Dendritic cell treated with granulocyte-macrophage colony-stimulating factor and Interleukin-4, amounts not matched to agents 40 ng/mL and 50 ng/mL, for 4 days (primary cell): ENCODE data around the gene FAM181A.

Experiments used
- H3K27ac Mint-ChIP-seq: one replicate; pipeline ENCODE4 v1.8.0; 2022; ENCODE audit warnings: mild to moderate bottlenecking, mixed read lengths
- H3K27me3 Mint-ChIP-seq: one replicate; pipeline ENCODE4 v1.8.0; 2022; ENCODE audit warnings: mild to moderate bottlenecking, mixed read lengths
- H3K36me3 Mint-ChIP-seq: one replicate; pipeline ENCODE4 v1.8.0; 2022; ENCODE audit warnings: low read depth, mixed read lengths
- H3K4me1 Mint-ChIP-seq: one replicate; pipeline ENCODE4 v1.8.0; 2022; ENCODE audit warnings: low read depth, mixed read lengths
- H3K4me3 Mint-ChIP-seq: one replicate; pipeline ENCODE4 v1.8.0; 2022; ENCODE audit warnings: mild to moderate bottlenecking, moderate library complexity, mixed read lengths
- H3K9me3 Mint-ChIP-seq: one replicate; pipeline ENCODE4 v1.8.0; 2022; ENCODE audit warnings: mixed read lengths
- intact Hi-C: fragments of 100-400 bp; cut with micrococcal nuclease; formaldehyde crosslinking; loops from one replicate; pipeline ENCODE4 v1.15.0; 2022

FAM181A gene

DNA sequence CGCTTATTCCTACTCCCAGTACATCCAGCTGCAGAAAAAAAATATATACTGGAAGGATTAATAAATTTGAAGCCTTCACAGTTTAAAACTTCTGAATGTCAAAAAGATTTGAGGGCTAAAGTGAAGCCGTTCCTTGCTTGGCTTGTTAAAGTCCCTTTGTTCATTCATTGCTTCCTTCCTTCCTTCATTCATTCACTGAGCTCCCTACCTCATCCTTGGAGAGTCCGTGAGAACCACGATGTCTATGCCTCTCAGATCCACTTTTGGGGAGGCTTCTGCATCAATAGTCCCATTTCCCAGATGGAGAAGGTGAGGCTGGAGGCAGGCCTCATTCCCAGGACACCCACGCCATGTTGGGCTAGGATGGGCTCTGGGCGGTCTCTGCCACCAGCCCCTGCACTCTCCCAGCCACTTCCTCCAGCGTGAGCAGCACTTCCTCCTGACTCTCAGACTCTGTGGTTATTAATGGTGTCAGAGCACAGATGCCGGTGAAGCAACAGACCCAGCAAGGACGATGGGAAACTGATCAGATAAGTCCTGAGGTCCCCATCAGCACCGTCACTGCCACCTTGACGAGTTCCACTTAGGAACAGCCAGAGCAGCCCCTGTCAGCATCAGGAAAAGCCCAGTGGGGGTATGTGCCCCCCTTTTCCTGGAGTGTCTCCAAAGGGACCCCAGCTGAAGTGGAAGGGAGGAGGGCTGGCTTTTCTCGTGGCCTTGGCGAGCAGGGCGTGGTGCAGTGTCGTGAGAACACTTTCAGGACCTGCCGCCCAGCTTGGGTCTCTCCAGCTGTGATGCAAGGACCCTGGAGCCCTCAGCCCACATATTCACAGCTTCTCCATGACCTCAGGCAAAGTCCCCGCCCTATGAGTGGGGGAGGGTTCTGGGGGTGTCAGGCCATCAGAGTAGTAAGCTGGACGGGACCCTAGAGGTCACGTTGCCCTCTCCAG is 28.0 kb downstream of the FAM181A start:
- Mint-ChIP-seq H3K4me3 (peak overlapping the region; percentile 14), H3K4me1 (peaks cover 87% of the 10 kb centered on the region), H3K36me3 (no peaks in the 10 kb centered on the region), H3K27ac (peak overlapping the region; percentile 75), H3K9me3 (no peaks in the 10 kb centered on the region), H3K27me3 (peaks cover 3% of the 10 kb centered on the region)
- intact Hi-C loops, result no loop called here

DNA sequence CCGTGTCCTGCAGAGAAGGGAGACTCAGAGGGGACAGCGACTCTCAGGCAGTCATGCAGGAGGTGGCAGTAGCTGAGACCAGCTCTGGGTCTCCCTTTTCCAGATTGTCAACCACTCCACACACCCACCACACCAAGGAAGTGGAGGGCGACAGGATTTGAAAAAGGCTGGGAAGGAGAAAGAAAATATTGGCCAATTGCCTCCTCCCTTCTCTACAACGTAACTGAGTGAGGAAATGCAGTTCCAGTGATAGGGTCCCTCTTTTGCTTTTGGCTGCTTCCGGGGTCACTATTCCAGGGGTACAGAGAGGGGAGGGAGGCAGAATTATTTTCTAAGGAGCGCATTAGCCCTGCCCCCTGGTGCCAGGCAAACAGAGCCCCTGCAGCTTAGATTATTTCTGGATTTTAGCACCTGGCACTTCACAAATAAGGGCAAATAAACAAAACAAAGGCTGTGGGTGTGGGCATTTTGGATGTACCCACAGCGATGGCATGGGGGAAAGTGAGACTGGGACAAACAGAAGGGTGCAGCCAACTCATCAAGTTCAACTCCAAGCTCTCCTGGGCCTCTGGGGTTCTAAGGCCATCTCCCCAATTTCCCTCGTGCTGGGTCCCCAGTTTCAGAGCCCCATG is 28.8 kb downstream of the FAM181A start:
- Mint-ChIP-seq H3K27ac (peak overlapping the region; percentile 75), H3K36me3 (no peaks in the 10 kb centered on the region), H3K27me3 (peaks cover 3% of the 10 kb centered on the region), H3K9me3 (no peaks in the 10 kb centered on the region), H3K4me3 (peak overlapping the region; percentile 14), H3K4me1 (peaks cover 87% of the 10 kb centered on the region)
- intact Hi-C loops, result no loop called here

DNA sequence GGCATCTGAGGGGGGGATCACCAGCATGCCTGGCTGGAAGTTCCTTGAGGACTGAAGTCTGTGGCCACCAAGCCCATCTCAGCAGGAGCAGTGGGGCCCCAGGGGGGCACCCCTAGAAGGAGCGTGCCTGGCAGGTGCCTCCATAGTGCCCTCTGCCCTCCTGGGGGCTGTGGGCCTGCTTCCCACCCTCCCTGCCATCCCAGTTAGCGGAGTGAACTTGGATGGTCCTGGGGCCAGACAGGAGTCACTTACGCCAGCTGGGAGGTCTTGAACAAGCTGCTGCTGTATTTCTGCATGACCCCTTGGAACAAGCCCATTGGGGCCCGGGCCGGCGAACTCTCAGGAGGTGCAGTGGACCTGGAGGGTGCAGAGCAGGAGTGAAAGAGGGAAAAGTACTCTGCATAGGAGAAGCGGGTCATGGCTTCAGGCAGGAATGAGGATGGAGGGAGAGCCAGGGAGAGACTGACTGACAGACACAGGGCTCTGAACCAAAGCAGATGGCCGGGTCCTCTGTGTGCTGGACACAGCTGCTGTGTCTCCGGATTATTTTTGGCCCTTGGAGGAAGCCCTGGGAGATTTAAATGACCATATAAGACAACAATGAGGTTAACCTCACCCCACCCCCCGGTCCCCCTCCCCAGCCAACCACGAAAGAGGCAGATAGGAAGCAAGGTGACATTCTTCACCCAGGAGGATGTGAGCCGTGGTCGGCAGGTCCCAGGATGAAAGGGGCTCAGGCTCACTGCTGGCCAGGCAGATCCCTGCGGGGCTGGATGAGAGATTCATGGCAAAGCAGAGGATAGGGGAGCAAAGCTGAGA is 29.6 kb downstream of the FAM181A start:
- H3K27ac Mint-ChIP-seq, result peak overlapping the region; percentile 20
- no peaks in the 10 kb centered on the region for H3K36me3 Mint-ChIP-seq
- intact Hi-C loops, result no loop called here
- no peaks in the 10 kb centered on the region for H3K9me3 Mint-ChIP-seq
- peaks cover 92% of the 10 kb centered on the region for H3K4me1 Mint-ChIP-seq
- peaks cover 5% of the 10 kb centered on the region for H3K27me3 Mint-ChIP-seq
- H3K4me3 Mint-ChIP-seq, result no peak overlapping the region

DNA sequence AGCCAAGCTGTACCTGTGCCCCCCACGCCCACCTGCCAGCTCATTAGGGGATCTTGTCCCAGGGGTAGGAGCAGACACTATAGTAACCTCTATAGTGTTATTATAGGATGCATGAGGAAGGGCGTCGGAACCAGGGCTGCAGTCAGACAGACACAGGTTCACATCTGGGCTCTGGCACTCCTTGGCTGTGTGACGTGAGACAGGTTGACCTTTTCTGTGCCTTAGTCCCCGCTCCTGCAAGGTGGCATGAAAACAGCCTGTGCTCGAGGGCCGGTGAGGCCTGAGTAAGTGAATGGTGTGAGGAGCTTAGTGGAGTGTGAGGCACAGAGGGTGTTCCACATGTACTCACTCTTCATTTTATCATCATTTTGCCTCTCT is 30.2 kb downstream of the FAM181A start:
- no peak overlapping the region for H3K4me3 Mint-ChIP-seq
- intact Hi-C loops, result no loop called here
- H3K9me3 Mint-ChIP-seq, result no peaks in the 10 kb centered on the region
- H3K27ac Mint-ChIP-seq, result peak overlapping the region; percentile 79
- H3K36me3 Mint-ChIP-seq, result no peaks in the 10 kb centered on the region
- H3K27me3 Mint-ChIP-seq, result peaks cover 5% of the 10 kb centered on the region
- H3K4me1 Mint-ChIP-seq, result peaks cover 94% of the 10 kb centered on the region

DNA sequence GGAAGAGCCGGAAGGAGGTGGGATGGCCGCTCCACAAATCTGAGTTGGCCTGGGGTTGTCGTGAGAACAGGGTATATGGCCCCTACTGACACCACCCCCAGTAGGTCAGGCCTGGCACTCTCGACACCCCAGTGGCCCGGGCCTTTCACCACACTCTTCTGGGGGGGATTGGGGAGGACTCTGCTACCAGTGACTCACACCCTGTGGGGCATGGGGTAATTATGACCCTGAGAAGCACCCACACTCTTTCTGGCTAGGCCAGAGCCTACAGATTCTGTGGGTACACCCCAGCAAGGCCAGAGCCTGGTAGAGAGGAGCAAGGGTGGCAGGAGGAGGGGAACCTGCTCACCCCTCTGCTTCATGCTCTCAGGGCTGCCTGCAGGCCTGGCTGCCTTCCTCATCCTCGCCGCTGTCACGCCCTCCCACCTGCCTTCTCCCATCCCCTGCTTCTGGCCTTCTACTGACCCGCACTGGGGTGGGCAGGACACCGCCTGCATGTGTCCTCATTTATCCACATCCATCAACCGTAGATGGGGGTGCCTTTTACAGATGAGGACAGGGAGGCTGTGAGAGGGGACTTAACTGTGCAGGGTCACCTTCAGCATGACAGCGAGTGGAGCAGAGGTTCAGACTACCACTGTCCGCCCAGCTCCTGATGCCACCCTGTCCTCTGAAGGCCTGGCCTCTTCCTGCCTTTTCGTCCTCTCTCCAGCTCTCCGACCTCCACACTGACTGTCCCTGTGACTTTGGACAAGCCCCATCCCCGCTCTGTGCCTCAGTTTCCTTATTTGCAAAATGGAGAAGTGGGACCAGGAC is 30.8 kb downstream of the FAM181A start:
- intact Hi-C loops, result no loop called here
- H3K36me3 Mint-ChIP-seq, result no peaks in the 10 kb centered on the region

DNA sequence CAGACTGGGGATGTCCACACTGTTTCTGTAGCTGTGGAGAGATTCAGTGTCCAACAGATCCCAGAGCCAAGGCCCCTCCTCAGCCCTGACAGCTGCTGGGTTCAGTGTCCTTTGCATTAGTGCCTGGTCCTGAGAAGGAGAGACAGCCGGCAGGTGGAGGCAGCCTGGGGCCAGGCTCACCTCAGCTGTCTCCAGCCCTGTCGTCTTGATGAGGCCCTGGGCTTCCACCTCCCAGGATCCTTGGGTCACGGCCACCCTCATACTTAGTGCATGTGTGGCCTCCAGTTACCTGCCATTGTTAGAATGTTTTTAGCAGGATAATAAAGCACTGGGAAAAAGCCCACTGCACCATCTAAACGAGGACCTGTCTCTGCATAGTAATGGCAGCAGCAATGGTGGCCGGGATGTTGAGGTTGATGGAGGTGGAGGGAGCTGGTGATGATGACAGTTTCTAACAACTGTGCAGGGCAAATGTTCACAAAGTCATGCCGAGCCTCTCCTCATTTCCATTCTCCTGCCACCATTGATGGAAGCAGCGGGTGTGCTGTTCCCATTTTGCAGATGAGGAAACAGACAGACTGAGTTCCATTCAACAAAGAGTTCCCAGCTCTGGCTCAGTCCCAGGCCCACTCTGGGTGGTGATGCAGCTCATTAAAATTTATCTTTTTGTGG is 31.6 kb downstream of the FAM181A start:
- Mint-ChIP-seq H3K4me1 (peaks cover 97% of the 10 kb centered on the region), H3K27ac (peak overlapping the region; percentile 79), H3K36me3 (no peaks in the 10 kb centered on the region), H3K9me3 (no peaks in the 10 kb centered on the region), H3K4me3 (no peak overlapping the region), H3K27me3 (peaks cover 3% of the 10 kb centered on the region)
- intact Hi-C loops, result no loop called here

More for the DNA sequence above, 30.8 kb downstream of the FAM181A start:
- Mint-ChIP-seq H3K4me3 (no peak overlapping the region), H3K4me1 (peaks cover 97% of the 10 kb centered on the region), H3K27ac (peak overlapping the region; percentile 79), H3K9me3 (no peaks in the 10 kb centered on the region), H3K27me3 (peaks cover 5% of the 10 kb centered on the region)

DNA sequence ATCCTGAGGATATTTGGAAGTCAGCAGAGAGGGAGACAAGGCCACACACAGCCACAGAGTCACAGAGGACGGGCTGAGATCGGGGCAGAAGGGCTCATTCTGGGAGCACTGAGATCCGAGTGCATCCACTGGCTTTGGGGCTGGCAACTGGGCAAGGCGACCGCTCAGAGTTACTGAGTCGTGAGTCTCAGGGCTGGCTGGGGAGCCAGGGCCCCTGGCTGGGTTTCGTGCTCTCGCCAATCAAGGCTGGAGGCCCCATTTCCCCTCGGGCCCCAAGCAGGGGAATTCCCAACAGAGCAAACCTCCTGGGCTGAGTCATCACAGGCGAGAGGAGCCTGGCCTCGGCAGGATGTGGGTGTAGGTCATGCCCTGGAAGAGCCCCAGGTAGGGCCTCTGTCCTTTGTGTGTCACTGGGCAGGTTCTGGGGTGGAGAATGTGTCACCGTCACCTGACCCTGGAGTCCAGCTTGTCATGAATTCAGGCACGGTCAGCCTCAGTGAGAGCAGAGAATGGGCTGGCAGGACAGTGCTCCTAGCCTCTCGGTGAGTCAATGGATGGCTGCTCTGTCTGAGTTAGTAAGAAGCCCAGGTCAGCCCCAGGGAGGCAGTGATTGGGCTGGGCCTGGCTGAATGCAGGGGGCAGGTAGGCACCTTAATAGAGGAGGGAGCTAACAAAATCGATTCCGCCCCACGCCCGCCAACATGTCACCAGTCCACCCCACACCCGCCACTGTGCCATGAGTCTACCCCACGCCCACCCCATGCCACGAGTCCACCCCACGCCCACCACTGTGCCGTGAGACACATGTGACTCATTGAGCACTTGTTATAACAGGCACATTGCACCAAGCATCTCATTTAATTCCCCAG is 32.3 kb downstream of the FAM181A start:
- H3K4me3 Mint-ChIP-seq, result no peak overlapping the region
- H3K9me3 Mint-ChIP-seq, result no peaks in the 10 kb centered on the region
- H3K27ac Mint-ChIP-seq, result peak overlapping the region; percentile 79
- H3K27me3 Mint-ChIP-seq, result peaks cover 2% of the 10 kb centered on the region
- no peaks in the 10 kb centered on the region for H3K36me3 Mint-ChIP-seq
- intact Hi-C loops, result loop anchor here (10.0 kb wide), 1 partner anchor 435 kb away; no protein-coding TSS in a partner anchor
- peaks cover 95% of the 10 kb centered on the region for H3K4me1 Mint-ChIP-seq

DNA sequence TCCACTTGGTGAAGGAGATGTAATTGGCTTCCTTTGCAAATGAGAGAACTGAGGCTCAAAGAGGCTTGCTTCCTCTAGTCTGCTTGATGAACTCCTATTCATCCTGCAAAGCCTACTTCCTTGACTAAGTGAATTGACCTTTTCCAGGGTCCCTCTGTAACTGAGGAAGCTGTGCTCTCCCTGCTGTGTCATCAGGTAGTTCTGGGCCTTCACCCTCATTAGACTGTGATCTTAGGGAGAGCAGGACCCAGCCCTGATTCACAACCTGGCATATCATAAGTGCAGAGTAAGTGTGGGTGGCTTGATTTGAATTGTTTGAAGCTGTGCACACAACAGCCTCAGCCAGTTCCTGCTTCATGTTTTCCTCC is 32.9 kb downstream of the FAM181A start:
- peaks cover 2% of the 10 kb centered on the region for H3K27me3 Mint-ChIP-seq
- no peak overlapping the region for H3K4me3 Mint-ChIP-seq
- peaks cover 95% of the 10 kb centered on the region for H3K4me1 Mint-ChIP-seq
- H3K9me3 Mint-ChIP-seq, result no peaks in the 10 kb centered on the region
- H3K27ac Mint-ChIP-seq, result peak overlapping the region; percentile 79
- intact Hi-C loops, result loop anchor here (10.0 kb wide), 1 partner anchor 435 kb away; no protein-coding TSS in a partner anchor
- H3K36me3 Mint-ChIP-seq, result no peaks in the 10 kb centered on the region

DNA sequence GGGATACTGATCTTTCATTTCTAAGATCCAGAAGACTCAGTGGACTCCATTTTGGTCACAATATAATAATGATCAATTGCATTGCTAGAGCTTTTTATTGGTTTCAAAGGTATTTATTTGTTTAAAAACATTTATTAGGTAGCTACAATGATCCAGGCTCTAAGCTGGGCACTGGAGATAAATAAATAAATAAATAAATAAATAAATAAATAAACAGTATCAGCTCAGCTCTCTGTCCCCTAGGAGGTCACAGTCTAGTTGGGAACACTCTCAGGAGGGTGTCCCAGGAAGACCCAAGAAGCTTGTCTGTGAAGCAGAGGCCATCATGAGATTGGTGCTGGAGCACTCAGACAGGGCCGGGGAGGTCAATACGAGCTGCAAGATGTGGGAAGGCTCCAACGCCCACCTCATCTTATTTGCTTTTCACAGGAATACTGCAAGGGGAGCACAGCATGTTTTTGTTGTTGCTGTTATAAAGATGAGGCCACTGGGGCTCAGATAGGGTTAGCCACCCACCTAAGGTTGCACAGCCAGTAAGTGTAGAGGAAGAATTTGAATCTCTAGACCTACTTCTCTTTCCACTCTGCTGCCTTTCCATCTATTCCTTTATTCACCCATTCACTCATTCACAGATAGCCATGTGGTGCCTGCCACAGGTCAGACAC is 33.8 kb downstream of the FAM181A start:
- H3K27ac Mint-ChIP-seq, result no peak overlapping the region
- H3K4me1 Mint-ChIP-seq, result peaks cover 95% of the 10 kb centered on the region
- H3K27me3 Mint-ChIP-seq, result peaks cover 2% of the 10 kb centered on the region
- no peak overlapping the region for H3K4me3 Mint-ChIP-seq
- intact Hi-C loops, result loop anchor here (10.0 kb wide), 1 partner anchor 434 kb away; no protein-coding TSS in a partner anchor
- H3K9me3 Mint-ChIP-seq, result no peaks in the 10 kb centered on the region
- no peaks in the 10 kb centered on the region for H3K36me3 Mint-ChIP-seq

DNA sequence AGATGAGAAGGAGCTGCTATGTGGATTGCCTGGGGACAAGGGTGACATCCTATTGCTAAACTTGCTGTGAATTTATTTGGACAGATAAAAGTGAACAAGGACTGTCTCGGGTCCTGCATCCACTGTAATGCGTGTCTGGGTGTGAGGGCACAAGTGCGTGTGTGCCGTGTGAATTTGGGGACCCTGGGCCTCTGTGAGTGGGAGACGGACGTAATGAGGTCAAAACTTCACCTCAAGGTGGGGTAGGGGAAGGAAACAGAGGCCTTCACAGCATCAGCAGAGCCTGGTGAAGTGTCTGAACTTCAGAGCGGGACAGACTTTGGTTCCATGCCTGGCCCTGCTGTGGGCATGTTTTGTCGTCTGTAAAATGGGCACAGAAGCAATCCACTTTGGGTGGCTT is 34.5 kb downstream of the FAM181A start:
- H3K4me3 Mint-ChIP-seq, result no peak overlapping the region
- H3K9me3 Mint-ChIP-seq, result no peaks in the 10 kb centered on the region
- H3K36me3 Mint-ChIP-seq, result no peaks in the 10 kb centered on the region
- peaks cover 92% of the 10 kb centered on the region for H3K4me1 Mint-ChIP-seq
- intact Hi-C loops, result loop anchor here (10.0 kb wide), 1 partner anchor 433 kb away; no protein-coding TSS in a partner anchor
- peaks cover 2% of the 10 kb centered on the region for H3K27me3 Mint-ChIP-seq
- peak overlapping the region; percentile 16 for H3K27ac Mint-ChIP-seq

DNA sequence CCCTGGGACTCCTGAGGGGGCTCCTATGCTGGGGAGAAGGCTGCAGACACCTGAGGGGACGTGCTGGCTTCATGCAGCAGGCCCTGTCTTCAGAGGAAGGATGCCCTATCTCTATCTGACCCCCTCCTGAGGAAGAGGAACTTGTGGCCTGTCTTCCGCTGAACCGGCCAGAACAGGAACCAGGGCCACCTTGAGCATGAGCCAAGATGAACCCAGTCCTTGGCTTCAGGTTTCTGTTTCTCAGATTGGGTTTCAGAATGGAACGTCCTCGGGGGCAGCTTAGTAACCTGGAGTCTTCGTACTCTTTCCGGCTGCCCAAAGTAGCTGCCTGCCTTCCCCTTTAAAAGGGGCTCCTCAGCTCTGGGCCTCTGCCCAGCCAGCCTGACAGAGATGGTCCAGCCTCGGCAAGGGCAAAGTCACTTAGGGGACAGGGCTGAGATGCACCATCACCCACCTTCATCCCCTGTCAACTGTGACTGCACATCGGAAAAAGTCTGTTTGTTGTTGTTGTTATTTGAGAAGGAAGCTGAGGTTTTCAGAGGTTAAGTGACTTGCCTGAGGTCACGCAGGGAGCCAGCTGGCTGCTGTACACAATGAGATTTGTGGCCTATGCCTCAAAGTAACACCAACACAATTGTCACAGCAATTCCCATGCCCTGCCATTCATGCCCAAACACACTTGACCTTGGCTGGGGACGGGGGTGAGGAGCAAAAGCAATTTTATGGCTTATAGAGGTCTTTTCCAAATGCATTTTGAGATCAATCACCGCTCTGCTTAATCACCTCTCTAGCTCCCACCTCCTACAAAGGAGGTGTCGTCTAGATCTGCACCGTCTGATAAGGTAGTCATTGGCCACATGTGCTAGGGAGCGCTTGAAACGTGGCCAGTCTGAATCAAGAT is 35.8 kb downstream of the FAM181A start:
- Mint-ChIP-seq H3K36me3 (no peaks in the 10 kb centered on the region), H3K4me1 (peaks cover 92% of the 10 kb centered on the region), H3K9me3 (no peaks in the 10 kb centered on the region), H3K4me3 (no peak overlapping the region), H3K27ac (peak overlapping the region; percentile 79), H3K27me3 (peaks cover 2% of the 10 kb centered on the region)
- intact Hi-C loops, result loop anchor here (10.0 kb wide), 1 partner anchor 432 kb away; no protein-coding TSS in a partner anchor
